MCF 10A (cell line): ENCODE data around the gene RGS2. TPM values are rescaled to one million over a fixed set of nuclear protein-coding genes. Genes with fewer than 3 reads are reported as not detected.
A peak's percentile ranks its signal among the peaks of the same experiment; 100 is the strongest.

Experiments used
- BruUV-seq: library from RNA; stranded (reverse); fragments of 400-500 nt; replicated peaks from 2 replicates; lab custom pipeline; 2021; lab: Mats Ljungman, UMichigan
- CTCF ChIA-PET: fragments of 300-600 bp; sonication (Branson Sonifier 250); formaldehyde crosslinking; extraction: SDS; loops from one replicate; lab custom pipeline; 2021; ENCODE audit warnings: antibody characterized with exemption, inconsistent platforms; lab: Yijun Ruan, JAX
- POLR2A ChIA-PET: fragments of 300-600, 350-650 bp; sonication (Branson Sonifier 250); formaldehyde crosslinking; extraction: SDS; loops from one replicate; lab custom pipeline; 2020; ENCODE audit warnings: antibody characterized with exemption, inconsistent platforms; lab: Yijun Ruan, JAX
- DNase-seq: peaks from one replicate; pipeline ENCODE4 v3.0.0-alpha.2; 2018; ENCODE audit not compliant: unreplicated experiment
- H3K27ac Mint-ChIP-seq: one replicate; pipeline ENCODE4 v1.8.0; 2022; ENCODE audit warnings: mild to moderate bottlenecking, low read depth, mixed read lengths; ENCODE audit not compliant: unreplicated experiment
- H3K27me3 Mint-ChIP-seq: one replicate; pipeline ENCODE4 v1.8.0; 2022; ENCODE audit warnings: mixed read lengths; ENCODE audit not compliant: insufficient read depth, unreplicated experiment
- H3K36me3 Mint-ChIP-seq: one replicate; pipeline ENCODE4 v1.8.0; 2022; ENCODE audit warnings: mild to moderate bottlenecking, moderate library complexity, mixed read lengths; ENCODE audit not compliant: insufficient read depth, unreplicated experiment
- H3K4me1 Mint-ChIP-seq: one replicate; pipeline ENCODE4 v1.8.0; 2022; ENCODE audit warnings: mixed read lengths; ENCODE audit not compliant: insufficient read depth, unreplicated experiment
- H3K4me3 Mint-ChIP-seq: one replicate; pipeline ENCODE4 v1.8.0; 2022; ENCODE audit warnings: mild to moderate bottlenecking, moderate library complexity, mixed read lengths; ENCODE audit not compliant: unreplicated experiment
- H3K9me3 Mint-ChIP-seq: one replicate; pipeline ENCODE4 v1.8.0; 2022; ENCODE audit warnings: mixed read lengths; ENCODE audit not compliant: unreplicated experiment
- intact Hi-C: fragments of 100-400 bp; cut with micrococcal nuclease; formaldehyde crosslinking; loops from 2 replicates; pipeline ENCODE4 v1.14.1; 2022
- total RNA-seq: library from RNA; stranded (reverse); gene quantifications from 2 replicates; pipeline ENCODE4 v1.2.3, GENCODE V29; 2022
- TF ChIP-seq, protein P1 (sequence below): fragments of 200-600 bp; IDR thresholded peaks from one replicate; pipeline ENCODE4 v1.8.0; 2022; ENCODE audit warnings: antibody characterized with exemption, mild to moderate bottlenecking; ENCODE audit not compliant: unreplicated experiment

RGS2 gene
- total RNA-seq, 1 experiment from 2014 or later: 42.6 TPM

DNA sequence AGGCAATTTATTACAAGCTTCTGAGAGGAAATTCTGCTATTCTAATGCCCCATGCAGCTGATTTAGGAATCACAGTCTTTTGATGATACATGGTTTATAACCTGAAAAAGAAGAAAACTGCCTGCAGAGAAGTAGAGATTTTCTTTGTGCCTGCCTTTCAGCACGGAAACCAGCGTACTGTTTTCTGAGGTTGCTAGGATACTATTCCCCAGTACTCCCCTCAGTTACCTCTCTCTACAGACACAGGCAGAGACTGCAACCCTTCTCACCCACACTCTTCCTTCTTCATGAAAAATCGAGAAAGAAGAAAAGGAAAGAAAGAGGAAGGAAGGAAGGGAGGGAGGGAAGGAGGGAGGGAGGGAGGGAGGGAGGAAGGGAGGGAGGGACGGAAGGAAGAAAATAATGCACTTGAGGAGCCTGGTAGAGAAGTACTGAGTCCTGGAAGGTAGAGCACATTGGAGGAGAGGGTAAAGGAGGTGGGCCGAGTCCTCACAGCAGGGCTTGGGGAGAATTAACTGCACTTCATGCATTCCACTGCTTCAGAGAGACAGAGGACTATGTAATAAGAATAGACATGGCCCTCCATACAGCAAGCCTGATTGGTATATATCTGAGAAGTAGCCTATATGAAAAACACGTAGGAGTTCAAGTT lies 21.9 kb downstream of the RGS2 start:
- CTCF ChIA-PET: no interaction called here
- Mint-ChIP-seq H3K27ac (no peak overlapping the region), H3K27me3 (no peaks in the 10 kb centered on the region), H3K36me3 (no peaks in the 10 kb centered on the region), H3K9me3 (no peaks in the 10 kb centered on the region), H3K4me1 (peaks cover 35% of the 10 kb centered on the region), H3K4me3 (no peak overlapping the region)
- intact Hi-C loops: loop anchor here (5.0 kb wide), 1 partner anchor 77 kb away; no protein-coding TSS in a partner anchor
- BruUV-seq: no TSS peak
- DNase-seq: no peak
- TF ChIP-seq, protein P1, sequence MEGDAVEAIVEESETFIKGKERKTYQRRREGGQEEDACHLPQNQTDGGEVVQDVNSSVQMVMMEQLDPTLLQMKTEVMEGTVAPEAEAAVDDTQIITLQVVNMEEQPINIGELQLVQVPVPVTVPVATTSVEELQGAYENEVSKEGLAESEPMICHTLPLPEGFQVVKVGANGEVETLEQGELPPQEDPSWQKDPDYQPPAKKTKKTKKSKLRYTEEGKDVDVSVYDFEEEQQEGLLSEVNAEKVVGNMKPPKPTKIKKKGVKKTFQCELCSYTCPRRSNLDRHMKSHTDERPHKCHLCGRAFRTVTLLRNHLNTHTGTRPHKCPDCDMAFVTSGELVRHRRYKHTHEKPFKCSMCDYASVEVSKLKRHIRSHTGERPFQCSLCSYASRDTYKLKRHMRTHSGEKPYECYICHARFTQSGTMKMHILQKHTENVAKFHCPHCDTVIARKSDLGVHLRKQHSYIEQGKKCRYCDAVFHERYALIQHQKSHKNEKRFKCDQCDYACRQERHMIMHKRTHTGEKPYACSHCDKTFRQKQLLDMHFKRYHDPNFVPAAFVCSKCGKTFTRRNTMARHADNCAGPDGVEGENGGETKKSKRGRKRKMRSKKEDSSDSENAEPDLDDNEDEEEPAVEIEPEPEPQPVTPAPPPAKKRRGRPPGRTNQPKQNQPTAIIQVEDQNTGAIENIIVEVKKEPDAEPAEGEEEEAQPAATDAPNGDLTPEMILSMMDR: no peak
- POLR2A ChIA-PET: interaction anchor here (0.8 to 4.7 kb wide), 3 partner anchors 12 to 23 kb away, joined by 4 to 19 read pairs (median 5); partner anchors contain the start of gene RGS2

DNA sequence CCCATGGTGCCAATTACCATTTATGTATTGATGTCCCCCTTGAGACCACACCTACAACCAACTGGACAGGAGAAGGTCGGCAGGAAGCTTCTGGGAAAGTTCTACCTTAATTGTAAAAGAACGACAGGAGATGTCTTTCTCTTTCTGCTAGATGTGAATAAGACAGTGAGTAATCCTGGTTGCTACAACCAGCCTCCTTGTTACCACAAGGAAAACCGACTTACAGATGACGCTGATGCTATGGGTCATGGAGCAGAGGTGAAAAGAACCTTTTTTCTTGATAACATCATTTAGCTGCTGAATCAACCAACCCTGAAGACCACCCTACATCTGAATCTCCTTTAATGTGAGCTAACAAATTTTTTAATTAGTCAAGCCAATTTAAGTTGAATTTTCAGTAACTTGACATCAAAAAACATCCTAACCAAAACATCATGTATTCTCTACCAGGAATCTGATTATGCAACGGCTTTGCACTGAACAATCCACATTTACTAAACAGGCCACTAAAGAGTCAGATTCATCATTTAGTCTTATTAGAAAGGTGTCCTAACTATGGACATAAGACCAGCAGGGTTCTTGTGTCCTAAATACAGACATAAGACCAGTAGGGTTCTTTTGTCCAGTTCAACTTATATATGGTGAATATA lies 23.0 kb downstream of the RGS2 start:
- BruUV-seq: no TSS peak
- peaks cover 35% of the 10 kb centered on the region for H3K4me1 Mint-ChIP-seq
- H3K27me3 Mint-ChIP-seq: no peaks in the 10 kb centered on the region
- H3K9me3 Mint-ChIP-seq: no peaks in the 10 kb centered on the region
- ChIA-PET CTCF (interaction anchor here (0.6 to 1.3 kb wide), 5 partner anchors 21 to 351 kb away, joined by 3 to 4 read pairs (median 3); no protein-coding TSS in a partner anchor), POLR2A (interaction anchor here (0.5 to 4.1 kb wide), 10 partner anchors 10 to 76 kb away, joined by 3 to 24 read pairs (median 4); no protein-coding TSS in a partner anchor)
- peak; percentile 62 for DNase-seq
- TF ChIP-seq, protein P1: no peak
- H3K36me3 Mint-ChIP-seq: no peaks in the 10 kb centered on the region
- peak overlapping the region; percentile 71 for H3K27ac Mint-ChIP-seq
- intact Hi-C loops: loop anchor here (5.0 kb wide), 1 partner anchor 75 kb away; no protein-coding TSS in a partner anchor
- H3K4me3 Mint-ChIP-seq: no peak overlapping the region

DNA sequence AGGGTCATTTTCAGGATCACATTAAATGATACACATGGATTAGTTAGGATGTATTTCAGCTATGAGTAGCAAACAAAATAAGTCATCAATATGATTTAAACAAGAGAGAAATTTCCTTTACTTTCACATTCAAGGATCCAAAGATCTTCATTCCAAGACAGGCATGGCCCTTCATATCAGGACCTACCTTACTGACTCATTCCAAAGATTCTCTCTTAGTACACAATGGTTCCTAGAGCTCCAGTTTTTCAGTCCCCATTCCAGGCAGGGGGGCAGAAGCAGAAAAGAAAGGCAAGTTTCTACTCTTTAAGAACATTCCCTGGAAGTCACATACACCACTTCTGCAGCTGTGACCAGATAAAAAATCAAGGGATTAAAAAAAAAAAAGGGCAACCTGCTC lies 23.7 kb downstream of the RGS2 start:
- TF ChIP-seq, protein P1: no peak
- no peaks in the 10 kb centered on the region for H3K9me3 Mint-ChIP-seq
- ChIA-PET POLR2A (interaction anchor here (0.6 to 4.1 kb wide), 9 partner anchors 9 to 75 kb away, joined by 3 to 24 read pairs (median 8); no protein-coding TSS in a partner anchor), CTCF (interaction anchor here (0.6 to 1.3 kb wide), 5 partner anchors 21 to 352 kb away, joined by 3 to 4 read pairs (median 3); no protein-coding TSS in a partner anchor)
- H3K27me3 Mint-ChIP-seq: no peaks in the 10 kb centered on the region
- no peaks in the 10 kb centered on the region for H3K36me3 Mint-ChIP-seq
- no peak overlapping the region for H3K27ac Mint-ChIP-seq
- DNase-seq: no peak
- H3K4me1 Mint-ChIP-seq: peaks cover 30% of the 10 kb centered on the region
- no TSS peak for BruUV-seq
- H3K4me3 Mint-ChIP-seq: no peak overlapping the region
- intact Hi-C loops: loop anchor here (5.0 kb wide), 1 partner anchor 75 kb away; no protein-coding TSS in a partner anchor

DNA sequence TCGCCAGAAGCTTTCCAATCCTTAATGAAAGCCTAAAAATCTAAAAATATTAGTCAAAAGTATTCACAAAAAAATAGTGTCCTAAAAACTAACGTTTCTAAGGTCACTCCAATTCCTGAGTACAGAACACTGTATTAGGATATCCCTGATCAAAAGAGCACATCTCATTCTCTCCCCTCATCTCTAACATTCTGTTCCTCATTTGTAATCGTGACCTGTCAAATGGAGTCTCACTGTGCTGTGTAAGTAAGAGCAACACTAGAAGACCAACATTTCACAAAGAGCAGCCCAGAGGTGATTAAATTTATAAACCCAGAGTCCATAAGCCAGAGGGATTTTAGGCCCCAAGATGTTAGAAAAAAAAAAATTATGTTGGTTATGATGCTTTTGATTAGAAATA lies 26.3 kb downstream of the RGS2 start:
- no peaks in the 10 kb centered on the region for H3K9me3 Mint-ChIP-seq
- peaks cover 29% of the 10 kb centered on the region for H3K4me1 Mint-ChIP-seq
- H3K27ac Mint-ChIP-seq: no peak overlapping the region
- H3K36me3 Mint-ChIP-seq: no peaks in the 10 kb centered on the region
- intact Hi-C loops: no loop called here
- no peak overlapping the region for H3K4me3 Mint-ChIP-seq
- BruUV-seq: no TSS peak
- no peaks in the 10 kb centered on the region for H3K27me3 Mint-ChIP-seq
- ChIA-PET POLR2A (interaction anchor here (0.9 to 4.1 kb wide), 9 partner anchors 8 to 117 kb away, joined by 3 to 23 read pairs (median 9); no protein-coding TSS in a partner anchor), CTCF (interaction anchor here (1.3 to 2.1 kb wide), 3 partner anchors 8 to 28 kb away, joined by 3 to 8 read pairs (median 5); no protein-coding TSS in a partner anchor)
- DNase-seq: no peak
- TF ChIP-seq, protein P1: no peak
